ENCODE data around the gene NSMCE4A. TPM values are rescaled to one million over a fixed set of nuclear protein-coding genes. Genes with fewer than 3 reads are reported as not detected.

Gene NSMCE4A
- total RNA-seq, 3 donors from 2014 or later (not counting 1 experiment from before 2014, with no cell fraction given), result 47.8 to 60.3 (median 47.9) TPM

- ATAC-seq (no peak), DNase-seq (no peak)
- H3K27ac Mint-ChIP-seq, result no peak overlapping the region
- H3K27ac ChIP-seq (ENCODE audit: low read length), result no peak overlapping the region
- H3K9me3 Mint-ChIP-seq, result no peaks in the 10 kb centered on the region
- H3K36me3 ChIP-seq (ENCODE audit: control insufficient read depth, insufficient read depth, low read length), result peaks cover 21% of the 10 kb centered on the region
- H3K9me3 ChIP-seq (ENCODE audit: control insufficient read depth, insufficient read depth, low read length), result no peaks in the 10 kb centered on the region
- no peak overlapping the region for H3K4me3 Mint-ChIP-seq
- no peaks in the 10 kb centered on the region for H3K4me1 ChIP-seq (ENCODE audit: control insufficient read depth, insufficient read depth, low read length)
- H3K27me3 ChIP-seq (ENCODE audit: control insufficient read depth, insufficient read depth, low read length), result no peaks in the 10 kb centered on the region
- WGBS (ENCODE audit: insufficient coverage), result 64% methylated on average over 5 of the region's 5 CpGs
- peaks cover 4 to 10% of the 10 kb centered on the region in 2 donors for H3K4me1 Mint-ChIP-seq
- no peak for TF ChIP-seq CTCF (IDR thresholded peaks at IDR 0.05)
- no peaks in the 10 kb centered on the region for H3K27me3 Mint-ChIP-seq (ENCODE audit: low read depth in 2 of 2)
- intact Hi-C loops (cut with micrococcal nuclease), result no loop called here
- H3K4me3 ChIP-seq (ENCODE audit: low read length), result no peak overlapping the region
- H3K36me3 Mint-ChIP-seq, result peaks cover 8% of the 10 kb centered on the region
Measured at GRCh38 chr10:121910673-121911420, 64.2 kb downstream of the NSMCE4A start.

Other genes starting within 250 kb of the NSMCE4A start
- 10 to 100 TPM; 30.4 to 40.6 (median 30.5) TPM for gene ATE1, start 47.2 kb downstream of the NSMCE4A start, total RNA-seq
- gene TACC2, start 13.9 kb upstream of the NSMCE4A start, total RNA-seq, result not detected

All from natural killer cell (primary cell).